Dermis microvascular lymphatic vessel endothelial cell (primary cell): ENCODE results near the gene CSTA. TPM values are rescaled to one million over a fixed set of nuclear protein-coding genes. Genes with fewer than 3 reads are reported as not detected.
A peak's percentile ranks its signal among the peaks of the same experiment; 100 is the strongest.

Experiments used
- DNase-seq, 2 donors: peaks; one replicate each; pipeline versions ENCODE4 v3.0.0 to v3.0.0-alpha.2; 2010; ENCODE audit warnings: low read depth in 2 of 2
- total RNA-seq: library from RNA; depleted of rRNA; stranded (reverse); fragments of >200 nt; gene quantifications from 2 replicates; pipeline ENCODE4 v1.2.1, GENCODE V29; 2014

CSTA gene
- total RNA-seq: not detected in 2 replicates

DNA sequence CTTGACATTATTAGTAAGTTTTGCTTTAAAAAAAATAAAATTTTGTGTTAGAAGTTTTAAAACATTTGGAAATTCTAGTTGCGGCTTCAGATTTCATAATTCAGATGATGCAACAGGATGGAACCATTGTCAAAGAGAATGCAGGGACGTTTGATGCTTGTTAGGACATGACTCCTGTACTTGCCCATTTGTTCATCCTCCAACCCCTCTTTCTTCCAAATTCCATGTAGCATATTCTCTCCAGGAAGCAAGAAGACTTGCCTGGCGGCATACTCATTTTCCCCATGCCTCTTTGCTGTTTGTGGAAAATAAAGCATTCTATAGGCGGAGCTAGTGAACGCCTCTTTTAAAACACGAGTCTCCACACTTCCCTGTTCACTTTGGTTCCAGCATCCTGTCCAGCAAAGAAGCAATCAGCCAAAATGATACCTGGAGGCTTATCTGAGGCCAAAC is at the start of gene CSTA:
TSS of gene CSTA (plus strand) at position 378 of the 453 bp plus-strand sequence. CDS start at position 423, 45 bp downstream.
- no peak for DNase-seq

DNA sequence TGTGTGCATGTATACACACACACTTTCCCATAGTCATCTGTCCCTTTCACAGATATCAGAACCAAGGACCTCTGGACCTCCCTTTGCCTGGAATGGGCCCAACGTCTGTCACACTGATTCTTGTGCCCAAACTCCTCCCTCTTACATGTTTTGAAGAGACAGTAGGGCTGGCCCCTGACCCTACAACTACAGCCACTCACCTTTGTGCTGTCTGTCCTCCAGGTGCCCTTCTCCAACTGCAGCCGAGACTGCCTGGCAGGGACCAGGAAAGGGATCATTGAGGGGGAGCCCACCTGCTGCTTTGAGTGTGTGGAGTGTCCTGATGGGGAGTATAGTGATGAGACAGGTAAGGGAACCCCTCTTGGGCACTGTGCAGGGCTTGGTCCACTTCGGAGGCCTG is 43.2 kb upstream of the CSTA start:
- no peak for DNase-seq

DNA sequence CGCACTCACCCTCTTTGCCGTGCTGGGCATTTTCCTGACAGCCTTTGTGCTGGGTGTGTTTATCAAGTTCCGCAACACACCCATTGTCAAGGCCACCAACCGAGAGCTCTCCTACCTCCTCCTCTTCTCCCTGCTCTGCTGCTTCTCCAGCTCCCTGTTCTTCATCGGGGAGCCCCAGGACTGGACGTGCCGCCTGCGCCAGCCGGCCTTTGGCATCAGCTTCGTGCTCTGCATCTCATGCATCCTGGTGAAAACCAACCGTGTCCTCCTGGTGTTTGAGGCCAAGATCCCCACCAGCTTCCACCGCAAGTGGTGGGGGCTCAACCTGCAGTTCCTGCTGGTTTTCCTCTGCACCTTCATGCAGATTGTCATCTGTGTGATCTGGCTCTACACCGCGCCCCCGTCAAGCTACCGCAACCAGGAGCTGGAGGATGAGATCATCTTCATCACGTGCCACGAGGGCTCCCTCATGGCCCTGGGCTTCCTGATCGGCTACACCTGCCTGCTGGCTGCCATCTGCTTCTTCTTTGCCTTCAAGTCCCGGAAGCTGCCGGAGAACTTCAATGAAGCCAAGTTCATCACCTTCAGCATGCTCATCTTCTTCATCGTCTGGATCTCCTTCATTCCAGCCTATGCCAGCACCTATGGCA is 41.1 kb upstream of the CSTA start:
- DNase-seq: no peak

GRCh38 chr3:122284486-122284885 is 40.6 kb upstream of the CSTA start:
- DNase-seq: no peak

GRCh38 chr3:122294359-122294758 is 30.7 kb upstream of the CSTA start:
- DNase-seq: no peak

DNA sequence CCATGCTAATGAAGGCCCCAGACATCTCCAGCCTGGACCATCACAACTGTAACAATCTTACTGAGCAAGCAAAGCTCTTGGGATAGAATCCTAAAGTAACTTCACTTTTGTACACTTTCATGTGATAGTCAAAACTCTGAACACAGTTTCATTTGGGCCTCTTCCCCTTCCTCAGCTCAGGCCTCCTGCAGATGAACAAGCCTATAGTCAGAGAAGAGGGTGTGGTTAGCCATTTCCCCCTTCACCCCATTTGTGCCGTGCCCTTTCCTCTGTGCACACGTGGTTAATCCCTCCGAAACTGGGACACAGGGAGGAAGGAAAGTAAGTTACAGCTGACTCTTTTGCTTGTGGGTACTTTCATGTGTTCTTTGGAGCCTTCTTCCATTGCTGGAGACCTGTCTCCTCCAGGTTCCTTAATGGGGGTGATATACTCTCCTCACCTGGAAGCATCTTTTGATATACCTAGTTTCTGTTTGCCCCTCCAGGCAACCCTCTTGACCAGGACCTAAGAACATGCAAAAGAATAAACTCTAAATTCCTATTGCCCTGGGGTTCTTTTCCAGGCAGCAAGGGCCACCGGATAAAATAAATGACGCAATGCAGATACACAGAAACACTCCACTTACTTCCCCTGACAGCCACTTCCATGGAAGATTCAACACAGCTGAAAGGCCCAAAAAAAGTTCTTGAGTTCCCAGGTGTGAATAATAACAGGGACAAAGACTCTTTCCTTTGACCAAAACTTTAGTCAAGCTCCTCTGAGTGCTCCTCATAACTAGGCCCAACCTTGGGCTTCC is 29.6 kb upstream of the CSTA start:
- no peak for DNase-seq

- no peak for DNase-seq
Observed at GRCh38 chr3:122298239-122298638, 26.8 kb upstream of the CSTA start.

- no peak for DNase-seq
Observed at GRCh38 chr3:122299215-122299614, 25.8 kb upstream of the CSTA start.

DNA sequence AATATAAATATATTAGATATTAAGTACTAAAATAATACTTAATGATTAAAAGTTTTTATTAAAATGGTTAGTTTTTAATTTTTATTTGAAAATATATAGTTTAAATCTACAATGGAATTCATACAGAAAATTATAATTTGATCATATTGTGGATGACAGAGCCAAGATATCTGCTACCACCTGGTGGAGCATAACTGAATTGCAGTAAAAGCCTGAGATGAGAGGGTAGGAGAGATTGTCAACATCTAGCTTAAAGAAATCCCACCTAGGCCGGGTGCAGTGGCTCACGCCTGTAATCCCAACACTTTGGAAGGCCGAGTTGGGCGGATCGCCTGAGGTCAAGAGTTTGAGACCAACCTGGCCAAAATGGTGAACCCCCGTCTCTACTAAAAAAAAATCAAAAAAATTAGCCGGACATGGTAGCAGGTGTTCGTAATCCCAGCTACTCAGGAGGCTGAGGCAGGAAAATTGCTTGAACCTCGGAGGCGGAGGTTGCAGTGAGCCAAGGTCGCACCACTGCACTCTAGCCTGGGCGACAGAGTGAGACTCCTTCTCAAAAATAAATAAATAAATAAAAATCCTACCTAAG is 25.1 kb upstream of the CSTA start:
- DNase-seq: peak; percentile 7 to 38

DNA sequence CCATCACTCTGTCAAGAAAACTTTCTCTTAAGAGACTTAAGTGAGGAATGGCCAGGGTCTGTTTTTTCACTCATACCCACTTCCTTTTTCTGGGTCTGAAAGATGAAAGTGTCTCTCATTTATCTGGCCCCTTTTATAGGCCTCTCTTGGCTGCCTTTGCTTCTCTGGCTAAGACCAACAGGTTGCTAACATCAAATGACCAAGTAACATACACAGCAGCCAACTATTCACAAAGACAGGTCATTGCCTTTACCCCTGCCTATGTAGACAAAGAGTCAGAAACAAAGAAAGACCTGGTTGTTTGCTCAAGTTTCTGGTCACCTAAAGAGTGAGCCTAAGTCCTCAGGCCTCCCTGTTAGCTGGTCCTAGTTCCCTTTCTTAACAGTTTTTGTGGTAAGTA is 24.0 kb upstream of the CSTA start:
- no peak for DNase-seq

DNA sequence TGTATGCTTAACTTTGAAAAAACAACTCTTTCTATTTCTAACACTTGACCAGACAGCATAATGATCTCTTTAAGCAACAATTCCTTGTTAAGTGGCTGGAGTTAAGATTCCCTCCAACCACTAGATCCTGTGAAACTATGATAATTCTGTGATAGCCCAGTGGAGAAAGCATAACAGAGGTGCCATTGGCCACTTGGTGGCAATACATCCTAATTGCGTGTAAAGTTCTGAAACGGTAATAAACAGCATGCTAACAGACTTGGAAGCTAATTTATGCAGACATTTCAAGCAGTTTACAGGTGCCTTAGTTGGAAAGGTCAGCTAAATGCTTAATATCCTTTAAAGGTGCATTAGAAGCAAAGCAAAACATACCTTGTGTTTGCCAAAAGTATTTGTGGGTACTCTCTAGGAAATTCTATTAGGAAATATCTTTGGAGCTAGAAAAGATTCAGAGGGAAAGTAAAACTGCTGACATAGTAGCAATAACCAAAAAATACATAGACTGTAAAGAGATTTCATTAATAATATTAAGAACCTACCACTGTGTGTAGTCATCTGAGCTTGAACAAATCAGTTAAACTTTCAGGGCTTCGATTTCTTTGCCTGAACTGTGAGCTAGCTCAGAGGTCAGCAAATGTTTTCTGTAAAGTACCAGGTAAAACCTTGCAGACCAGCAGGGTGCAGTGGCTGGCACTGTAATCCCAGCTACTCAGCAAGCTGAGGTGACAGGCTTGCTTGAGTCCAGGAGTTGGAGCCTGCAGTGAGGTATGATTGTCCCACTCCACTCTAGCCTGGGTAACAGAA is 19.0 kb upstream of the CSTA start:
- no peak for DNase-seq

DNA sequence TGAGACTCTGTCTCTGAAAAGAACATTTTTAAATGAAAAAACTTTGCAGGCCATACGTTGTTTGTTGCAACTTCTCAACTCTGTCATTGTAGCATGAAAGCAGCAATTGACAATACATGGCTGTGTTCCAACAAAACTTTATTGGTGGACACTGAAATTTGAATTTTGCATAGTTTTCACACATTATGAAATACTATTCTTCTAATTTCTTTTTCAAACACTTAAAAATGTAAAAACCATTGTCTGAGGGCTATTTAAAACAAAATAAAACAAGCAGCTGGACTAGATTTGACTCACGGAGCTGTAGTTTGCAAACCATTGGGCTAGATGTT is 18.5 kb upstream of the CSTA start:
- no peak for DNase-seq

GRCh38 chr3:122307094-122307687 is 17.9 kb upstream of the CSTA start:
- no peak for DNase-seq

GRCh38 chr3:122307976-122308375 is 17.1 kb upstream of the CSTA start:
- DNase-seq: no peak

- no peak for DNase-seq
Observed at GRCh38 chr3:122310361-122310760, 14.7 kb upstream of the CSTA start.

- no peak for DNase-seq
Observed at GRCh38 chr3:122312826-122313225, 12.2 kb upstream of the CSTA start.

GRCh38 chr3:122313281-122313680 is 11.8 kb upstream of the CSTA start:
- DNase-seq: no peak

GRCh38 chr3:122314228-122314876 is 10.7 kb upstream of the CSTA start:
- DNase-seq: no peak

- DNase-seq: no peak
Observed at GRCh38 chr3:122315619-122316018, 9.4 kb upstream of the CSTA start.

- no peak for DNase-seq
Observed at GRCh38 chr3:122316368-122316767, 8.7 kb upstream of the CSTA start.

GRCh38 chr3:122318620-122319019 is 6.4 kb upstream of the CSTA start:
- DNase-seq: no peak
